C4-2B (cell line): ENCODE results near the gene SOCS3.

Source experiments
- ZFX ChIP-seq: fragments of 450-650 bp; IDR thresholded peaks from 2 replicates; pipeline ENCODE4 v1.6.1; 2017
- TF ChIP-seq, protein P1 (sequence below): fragments of 450-650 bp; conservative IDR thresholded peaks from 2 replicates; pipeline ENCODE4 v1.5.1; 2017; ENCODE audit warnings: mild to moderate bottlenecking

GRCh38 chr17:78400581-78401240, 40.8 kb upstream of the SOCS3 start:
- TF ChIP-seq ZFX: no peak
- TF ChIP-seq, protein P1, sequence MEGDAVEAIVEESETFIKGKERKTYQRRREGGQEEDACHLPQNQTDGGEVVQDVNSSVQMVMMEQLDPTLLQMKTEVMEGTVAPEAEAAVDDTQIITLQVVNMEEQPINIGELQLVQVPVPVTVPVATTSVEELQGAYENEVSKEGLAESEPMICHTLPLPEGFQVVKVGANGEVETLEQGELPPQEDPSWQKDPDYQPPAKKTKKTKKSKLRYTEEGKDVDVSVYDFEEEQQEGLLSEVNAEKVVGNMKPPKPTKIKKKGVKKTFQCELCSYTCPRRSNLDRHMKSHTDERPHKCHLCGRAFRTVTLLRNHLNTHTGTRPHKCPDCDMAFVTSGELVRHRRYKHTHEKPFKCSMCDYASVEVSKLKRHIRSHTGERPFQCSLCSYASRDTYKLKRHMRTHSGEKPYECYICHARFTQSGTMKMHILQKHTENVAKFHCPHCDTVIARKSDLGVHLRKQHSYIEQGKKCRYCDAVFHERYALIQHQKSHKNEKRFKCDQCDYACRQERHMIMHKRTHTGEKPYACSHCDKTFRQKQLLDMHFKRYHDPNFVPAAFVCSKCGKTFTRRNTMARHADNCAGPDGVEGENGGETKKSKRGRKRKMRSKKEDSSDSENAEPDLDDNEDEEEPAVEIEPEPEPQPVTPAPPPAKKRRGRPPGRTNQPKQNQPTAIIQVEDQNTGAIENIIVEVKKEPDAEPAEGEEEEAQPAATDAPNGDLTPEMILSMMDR: no peak
